HCT116 (cell line): ENCODE measurements around the gene CTIF. TPM values are rescaled to one million over a fixed set of nuclear protein-coding genes. Genes with fewer than 3 reads are reported as not detected.

Source experiments
- ATAC-seq: fragments of 200-7000 bp; cut with Tn5 transposase; 2 replicates; pipeline ENCODE4 v1.9.1; 2020; ENCODE audit warnings: mild to moderate bottlenecking, moderate library complexity
- BruUV-seq: library from RNA; stranded (reverse); fragments of 400-500 nt; replicated peaks from 2 replicates; lab custom pipeline; 2021; lab: Mats Ljungman, UMichigan
- CTCF ChIA-PET: fragments of 300-600 bp; sonication (Branson Sonifier 250); formaldehyde crosslinking; loops from one replicate; lab custom pipeline; 2021; ENCODE audit warnings: antibody characterized with exemption; lab: Charles Lee
- POLR2A ChIA-PET: fragments of 300-600, 350-600 bp; sonication (Branson Sonifier 250); formaldehyde crosslinking; loops from one replicate; lab custom pipeline; 2021; ENCODE audit warnings: antibody characterized with exemption; lab: Charles Lee
- RAD21 ChIA-PET, 2 experiments: fragments of 300-600 bp; sonication (Branson Sonifier 250); formaldehyde crosslinking; loops; one replicate each; lab custom pipeline; 2023; ENCODE audit warnings: low total read pairs in 2 of 2; ENCODE audit not compliant: uncharacterized antibody in 2 of 2, unreplicated experiment in 2 of 2, low non-redundant PET in 1 of 2; lab: Charles Lee
- DNase-seq: peaks from one replicate; pipeline ENCODE4 v3.0.0-alpha.2; 2010; ENCODE audit warnings: low read depth, low spot score
- H2AFZ ChIP-seq: fragments of 200-600 bp; shearing (Covaris generic), sonication (generic); 2 replicates; pipeline ENCODE4 v1.6.1; 2017; ENCODE audit warnings: low read depth, mixed run types, mixed read lengths, antibody characterized with exemption, low read length; ENCODE audit not compliant: poor library complexity, severe bottlenecking
- H3K27ac ChIP-seq: 2 replicates; pipeline ENCODE4 v1.5.1; 2012; ENCODE audit warnings: low read depth, low read length
- H3K27me3 ChIP-seq: fragments of 200-600 bp; sonication (generic); 2 replicates; pipeline ENCODE4 v1.6.1; 2016; ENCODE audit warnings: mixed run types, low read length, mixed read lengths; ENCODE audit not compliant: insufficient read depth
- H3K36me3 ChIP-seq, 2 experiments: fragments of 200-500 bp in 1 of 2; fragments of 200-600 bp in 1 of 2; sonication (Bioruptor generic) in 1 of 2; sonication (generic) in 1 of 2; 2 replicates each; pipeline versions ENCODE4 v1.5.1 to v1.6.1; 2014 to 2016; ENCODE audit warnings: low read length in 2 of 2, inconsistent platforms in 1 of 2, mixed read lengths in 1 of 2, mixed run types in 1 of 2; ENCODE audit not compliant: insufficient read depth in 2 of 2, control insufficient read depth in 1 of 2
- H3K4me1 ChIP-seq, 2 experiments: fragments of 200-600 bp in 1 of 2; sonication (generic) in 1 of 2; 2 replicates each; pipeline versions ENCODE4 v1.5.1 to v1.6.1; 2012 to 2017; ENCODE audit warnings: low read length in 2 of 2, inconsistent platforms in 1 of 2, mild to moderate bottlenecking in 1 of 2, mixed read lengths in 1 of 2, mixed run types in 1 of 2, moderate library complexity in 1 of 2; ENCODE audit not compliant: insufficient read depth in 2 of 2, control insufficient read depth in 1 of 2
- H3K4me2 ChIP-seq: fragments of 200-600 bp; sonication (generic); 2 replicates; pipeline ENCODE4 v1.6.1; 2017; ENCODE audit warnings: mixed run types, low read length, mixed read lengths
- H3K4me3 ChIP-seq, 2 experiments: fragments of 200-600 bp in 1 of 2; sonication (generic) in 1 of 2; replicated peaks in 1 of 2; 2 replicates each; pipeline ENCODE4 v1.5.1; 2011 to 2016; ENCODE audit warnings: low read length in 2 of 2, control low read depth in 1 of 2, low read depth in 1 of 2, mild to moderate bottlenecking in 1 of 2, mixed read lengths in 1 of 2, mixed run types in 1 of 2
- H3K79me2 ChIP-seq: fragments of 200-600 bp; sonication (generic); 2 replicates; pipeline ENCODE4 v1.6.1; 2017; ENCODE audit warnings: mild to moderate bottlenecking, mixed run types, low read length, moderate library complexity, mixed read lengths; ENCODE audit not compliant: insufficient read depth
- H3K9ac ChIP-seq: fragments of 200-600 bp; sonication (generic); 2 replicates; pipeline ENCODE4 v1.6.1; 2016; ENCODE audit warnings: low read length, mixed read lengths
- H3K9me2 ChIP-seq: fragments of 200-600 bp; sonication (generic), shearing (Covaris generic); 2 replicates; pipeline ENCODE4 v1.6.1; 2017; ENCODE audit warnings: mixed run types, mild to moderate bottlenecking, moderate library complexity; ENCODE audit not compliant: insufficient read depth
- H3K9me3 ChIP-seq, 2 experiments: fragments of 200-500 bp in 1 of 2; fragments of 200-600 bp in 1 of 2; sonication (Bioruptor generic) in 1 of 2; sonication (generic) in 1 of 2; 2 replicates each; pipeline ENCODE4 v1.6.1; 2014 to 2017; ENCODE audit warnings: low read length in 2 of 2, mixed read lengths in 2 of 2, inconsistent platforms in 1 of 2, low read depth in 1 of 2, mild to moderate bottlenecking in 1 of 2, mixed run types in 1 of 2, moderate library complexity in 1 of 2; ENCODE audit not compliant: control insufficient read depth in 1 of 2, insufficient read depth in 1 of 2
- H4K20me1 ChIP-seq: fragments of 200-600 bp; sonication (generic), shearing (Covaris generic); 2 replicates; pipeline ENCODE4 v1.6.1; 2017; ENCODE audit warnings: mixed run types, mild to moderate bottlenecking, moderate library complexity; ENCODE audit not compliant: insufficient read depth
- CBX3 ChIP-seq: IDR thresholded peaks from 2 replicates; pipeline ENCODE4 v1.6.1; 2012; ENCODE audit warnings: low read depth
- EGR1 ChIP-seq: IDR thresholded peaks from 2 replicates; pipeline ENCODE4 v1.6.1; 2012; ENCODE audit warnings: low read depth
- EZH2 ChIP-seq: fragments of 200-600 bp; sonication (generic); IDR thresholded peaks from 2 replicates; pipeline ENCODE4 v1.6.1; 2017; ENCODE audit warnings: antibody characterized with exemption, mixed run types
- EZH2phosphoT487 ChIP-seq: fragments of 200-600 bp; IDR thresholded peaks from 2 replicates; pipeline ENCODE4 v1.6.1; 2018; ENCODE audit warnings: antibody characterized with exemption, borderline replicate concordance
- JUND ChIP-seq: IDR thresholded peaks from 2 replicates; pipeline ENCODE4 v1.6.1; 2012
- POLR2AphosphoS5 ChIP-seq: IDR thresholded peaks from 2 replicates; pipeline ENCODE4 v1.6.1; 2011; ENCODE audit warnings: mild to moderate bottlenecking, low read depth, low read length, moderate library complexity
- RAD21 ChIP-seq: IDR thresholded peaks from 2 replicates; pipeline ENCODE4 v1.6.1; 2012; ENCODE audit warnings: low read depth, mild to moderate bottlenecking
- SIN3A ChIP-seq: IDR thresholded peaks from 2 replicates; pipeline ENCODE4 v1.6.1; 2012; ENCODE audit warnings: low read depth
- SP1 ChIP-seq: IDR thresholded peaks from 2 replicates; pipeline ENCODE4 v1.6.1; 2012; ENCODE audit warnings: low read depth
- SRF ChIP-seq: IDR thresholded peaks from 2 replicates; pipeline ENCODE4 v1.6.1; 2012; ENCODE audit warnings: low read depth
- ZFX ChIP-seq: fragments of 450-650 bp; IDR thresholded peaks from 2 replicates; pipeline ENCODE4 v1.6.1; 2017
- ZNF274 ChIP-seq: fragments of 200-500 bp; sonication (Bioruptor generic); IDR thresholded peaks from 2 replicates; pipeline ENCODE4 v1.6.1; 2014; ENCODE audit warnings: mild to moderate bottlenecking, low read depth, low read length, inconsistent platforms
- intact Hi-C: fragments of 100-400 bp; cut with micrococcal nuclease; formaldehyde crosslinking; loops from 2 replicates; pipeline ENCODE4 v1.10.0; 2022
- total RNA-seq: library from RNA; stranded (reverse); gene quantifications from one replicate; pipeline ENCODE4 v1.2.1, GENCODE V29; 2021; ENCODE audit not compliant: unreplicated experiment
- TF ChIP-seq, protein P1 (sequence below): IDR thresholded peaks from 2 replicates; pipeline ENCODE4 v1.6.1; 2011; ENCODE audit warnings: mild to moderate bottlenecking, low read length, moderate library complexity; ENCODE audit not compliant: insufficient replicate concordance; ENCODE audit errors: extremely low read depth
- TF ChIP-seq, protein P2 (sequence below): IDR thresholded peaks from 2 replicates; pipeline ENCODE4 v1.6.1; 2012
- TF ChIP-seq, protein P3 (sequence below): IDR thresholded peaks from 2 replicates; pipeline ENCODE4 v1.6.1; 2012; ENCODE audit warnings: low read depth
- TF ChIP-seq, protein P4 (sequence below), 3 experiments: fragments of 200-600 bp in 1 of 3; sonication (generic) in 1 of 3; IDR thresholded peaks in 2 of 3; conservative IDR thresholded peaks in 1 of 3; 2 replicates each; pipeline ENCODE4 v1.5.1; 2012 to 2017; ENCODE audit warnings: low read depth in 2 of 3, low read length in 2 of 3, antibody characterized with exemption in 1 of 3, borderline replicate concordance in 1 of 3, control low read depth in 1 of 3, mild to moderate bottlenecking in 1 of 3, mixed read lengths in 1 of 3, mixed run types in 1 of 3, moderate library complexity in 1 of 3; ENCODE audit not compliant: insufficient read depth in 1 of 3

Gene CTIF
- total RNA-seq, 1 experiment from 2014 or later, result 19.7 TPM

DNA sequence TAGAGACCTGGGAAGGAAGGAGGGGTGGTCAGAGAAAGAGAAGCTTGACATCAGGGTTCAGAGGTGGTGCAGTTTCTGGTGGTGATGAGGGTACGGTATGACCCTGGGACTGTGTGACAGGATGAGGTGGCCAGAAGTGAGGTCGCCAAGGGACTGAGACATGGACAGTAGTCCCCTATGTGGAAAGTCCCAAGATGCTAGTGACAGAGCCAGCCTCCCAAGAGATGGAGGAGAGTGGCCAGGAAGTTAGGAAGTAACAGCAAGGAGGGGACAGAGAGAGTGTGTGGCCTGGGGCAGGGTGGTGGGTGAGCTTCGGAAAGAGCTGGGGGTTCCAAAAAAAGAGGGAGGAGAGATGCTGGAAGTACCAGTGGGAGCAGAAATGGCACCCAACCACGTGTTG is 345.9 kb downstream of the CTIF start (continued):
- TF ChIP-seq, protein P1, sequence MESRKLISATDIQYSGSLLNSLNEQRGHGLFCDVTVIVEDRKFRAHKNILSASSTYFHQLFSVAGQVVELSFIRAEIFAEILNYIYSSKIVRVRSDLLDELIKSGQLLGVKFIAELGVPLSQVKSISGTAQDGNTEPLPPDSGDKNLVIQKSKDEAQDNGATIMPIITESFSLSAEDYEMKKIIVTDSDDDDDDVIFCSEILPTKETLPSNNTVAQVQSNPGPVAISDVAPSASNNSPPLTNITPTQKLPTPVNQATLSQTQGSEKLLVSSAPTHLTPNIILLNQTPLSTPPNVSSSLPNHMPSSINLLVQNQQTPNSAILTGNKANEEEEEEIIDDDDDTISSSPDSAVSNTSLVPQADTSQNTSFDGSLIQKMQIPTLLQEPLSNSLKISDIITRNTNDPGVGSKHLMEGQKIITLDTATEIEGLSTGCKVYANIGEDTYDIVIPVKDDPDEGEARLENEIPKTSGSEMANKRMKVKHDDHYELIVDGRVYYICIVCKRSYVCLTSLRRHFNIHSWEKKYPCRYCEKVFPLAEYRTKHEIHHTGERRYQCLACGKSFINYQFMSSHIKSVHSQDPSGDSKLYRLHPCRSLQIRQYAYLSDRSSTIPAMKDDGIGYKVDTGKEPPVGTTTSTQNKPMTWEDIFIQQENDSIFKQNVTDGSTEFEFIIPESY, result no peak

DNA sequence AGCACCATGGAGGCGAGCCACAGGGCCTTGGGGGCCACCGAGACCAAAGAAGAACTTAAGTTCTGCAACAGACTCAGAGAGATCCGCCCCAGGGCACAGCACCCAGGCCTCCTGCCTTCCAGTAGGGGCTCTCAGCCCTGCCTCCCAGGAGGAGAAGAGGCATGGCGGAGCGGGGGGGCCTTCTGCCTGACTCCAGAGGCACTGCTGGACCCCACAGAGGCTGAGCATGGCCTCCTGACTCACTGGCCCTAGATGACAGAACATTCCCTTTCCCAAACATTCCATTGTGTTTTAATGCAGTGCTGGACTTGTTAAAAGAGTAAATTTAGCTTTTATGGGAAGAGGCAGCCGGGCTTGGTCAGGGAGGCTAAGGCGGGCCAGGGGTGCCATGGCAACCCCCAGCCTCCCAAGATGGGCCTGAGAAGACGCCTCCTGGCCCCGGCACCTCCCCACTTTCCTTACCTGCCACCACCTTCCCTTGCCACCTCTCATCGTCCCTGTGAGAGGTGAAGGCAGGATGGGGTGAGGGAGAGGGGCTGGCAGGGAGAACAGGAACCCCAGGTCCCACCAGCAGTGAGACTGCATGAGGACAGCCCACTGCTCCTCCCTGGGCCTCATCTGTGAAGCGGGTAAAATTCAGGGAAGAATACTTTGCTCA is 346.6 kb downstream of the CTIF start:
- Histone ChIP-seq H3K4me3 (no peak overlapping the region), H3K9me2 (no peaks in the 10 kb centered on the region), H3K79me2 (no peaks in the 10 kb centered on the region), H3K4me2 (no peak overlapping the region), H3K4me1 (no peaks in the 10 kb centered on the region), H2AFZ (no peak overlapping the region), H3K9me3 (no peaks in the 10 kb centered on the region), H3K9ac (no peak overlapping the region), H3K36me3 (no peaks in the 10 kb centered on the region), H4K20me1 (no peaks in the 10 kb centered on the region), H3K27me3 (no peaks in the 10 kb centered on the region; the same call in 1 of the 2 replicates), H3K27ac (no peak overlapping the region)
- ATAC-seq (no peak), DNase-seq (no peak)
- CTCF ChIA-PET, result no interaction called here
- TF ChIP-seq, protein P2, sequence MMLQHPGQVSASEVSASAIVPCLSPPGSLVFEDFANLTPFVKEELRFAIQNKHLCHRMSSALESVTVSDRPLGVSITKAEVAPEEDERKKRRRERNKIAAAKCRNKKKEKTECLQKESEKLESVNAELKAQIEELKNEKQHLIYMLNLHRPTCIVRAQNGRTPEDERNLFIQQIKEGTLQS, result no peak
- no peak for TF ChIP-seq SIN3A
- TF ChIP-seq JUND, result no peak
- TF ChIP-seq CBX3, result no peak
- TF ChIP-seq, protein P3, sequence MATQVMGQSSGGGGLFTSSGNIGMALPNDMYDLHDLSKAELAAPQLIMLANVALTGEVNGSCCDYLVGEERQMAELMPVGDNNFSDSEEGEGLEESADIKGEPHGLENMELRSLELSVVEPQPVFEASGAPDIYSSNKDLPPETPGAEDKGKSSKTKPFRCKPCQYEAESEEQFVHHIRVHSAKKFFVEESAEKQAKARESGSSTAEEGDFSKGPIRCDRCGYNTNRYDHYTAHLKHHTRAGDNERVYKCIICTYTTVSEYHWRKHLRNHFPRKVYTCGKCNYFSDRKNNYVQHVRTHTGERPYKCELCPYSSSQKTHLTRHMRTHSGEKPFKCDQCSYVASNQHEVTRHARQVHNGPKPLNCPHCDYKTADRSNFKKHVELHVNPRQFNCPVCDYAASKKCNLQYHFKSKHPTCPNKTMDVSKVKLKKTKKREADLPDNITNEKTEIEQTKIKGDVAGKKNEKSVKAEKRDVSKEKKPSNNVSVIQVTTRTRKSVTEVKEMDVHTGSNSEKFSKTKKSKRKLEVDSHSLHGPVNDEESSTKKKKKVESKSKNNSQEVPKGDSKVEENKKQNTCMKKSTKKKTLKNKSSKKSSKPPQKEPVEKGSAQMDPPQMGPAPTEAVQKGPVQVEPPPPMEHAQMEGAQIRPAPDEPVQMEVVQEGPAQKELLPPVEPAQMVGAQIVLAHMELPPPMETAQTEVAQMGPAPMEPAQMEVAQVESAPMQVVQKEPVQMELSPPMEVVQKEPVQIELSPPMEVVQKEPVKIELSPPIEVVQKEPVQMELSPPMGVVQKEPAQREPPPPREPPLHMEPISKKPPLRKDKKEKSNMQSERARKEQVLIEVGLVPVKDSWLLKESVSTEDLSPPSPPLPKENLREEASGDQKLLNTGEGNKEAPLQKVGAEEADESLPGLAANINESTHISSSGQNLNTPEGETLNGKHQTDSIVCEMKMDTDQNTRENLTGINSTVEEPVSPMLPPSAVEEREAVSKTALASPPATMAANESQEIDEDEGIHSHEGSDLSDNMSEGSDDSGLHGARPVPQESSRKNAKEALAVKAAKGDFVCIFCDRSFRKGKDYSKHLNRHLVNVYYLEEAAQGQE, result no peak
- TF ChIP-seq SP1, result no peak
- TF ChIP-seq, protein P4, sequence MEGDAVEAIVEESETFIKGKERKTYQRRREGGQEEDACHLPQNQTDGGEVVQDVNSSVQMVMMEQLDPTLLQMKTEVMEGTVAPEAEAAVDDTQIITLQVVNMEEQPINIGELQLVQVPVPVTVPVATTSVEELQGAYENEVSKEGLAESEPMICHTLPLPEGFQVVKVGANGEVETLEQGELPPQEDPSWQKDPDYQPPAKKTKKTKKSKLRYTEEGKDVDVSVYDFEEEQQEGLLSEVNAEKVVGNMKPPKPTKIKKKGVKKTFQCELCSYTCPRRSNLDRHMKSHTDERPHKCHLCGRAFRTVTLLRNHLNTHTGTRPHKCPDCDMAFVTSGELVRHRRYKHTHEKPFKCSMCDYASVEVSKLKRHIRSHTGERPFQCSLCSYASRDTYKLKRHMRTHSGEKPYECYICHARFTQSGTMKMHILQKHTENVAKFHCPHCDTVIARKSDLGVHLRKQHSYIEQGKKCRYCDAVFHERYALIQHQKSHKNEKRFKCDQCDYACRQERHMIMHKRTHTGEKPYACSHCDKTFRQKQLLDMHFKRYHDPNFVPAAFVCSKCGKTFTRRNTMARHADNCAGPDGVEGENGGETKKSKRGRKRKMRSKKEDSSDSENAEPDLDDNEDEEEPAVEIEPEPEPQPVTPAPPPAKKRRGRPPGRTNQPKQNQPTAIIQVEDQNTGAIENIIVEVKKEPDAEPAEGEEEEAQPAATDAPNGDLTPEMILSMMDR (IDR thresholded peaks at IDR 0.05 in 2 of 3, conservative IDR thresholded peaks at IDR 0.05 in 1 of 3; ENCODE audit: borderline replicate concordance in 1 of 3, insufficient read depth in 1 of 3, low read depth in 2 of 3, low read length in 2 of 3), result no peak
- TF ChIP-seq RAD21, result no peak
- TF ChIP-seq EGR1, result no peak
- TF ChIP-seq SRF, result no peak
- no peak for TF ChIP-seq EZH2
- TF ChIP-seq POLR2AphosphoS5, result no peak
- no peak for TF ChIP-seq EZH2phosphoT487
- no peak for TF ChIP-seq ZNF274
- TF ChIP-seq ZFX, result no peak
- BruUV-seq, result no TSS peak
- POLR2A ChIA-PET, result no interaction called here
- RAD21 ChIA-PET, result no interaction called here
- intact Hi-C loops, result no loop called here
